GM18867 (cell line): ENCODE results near the gene CD300LF.

Experiments used
- ATAC-seq: cut with Tn5 transposase; IDR thresholded peaks from one replicate; pipeline ENCODE4 v1.9.1; 2021; ENCODE audit warnings: mild to moderate bottlenecking, moderate library complexity; ENCODE audit not compliant: unreplicated experiment

Gene CD300LF

GRCh38 chr17:74746376-74746775 lies 33.7 kb upstream of the CD300LF start:
- ATAC-seq, result no peak

GRCh38 chr17:74745548-74746177 lies 32.9 kb upstream of the CD300LF start:
- ATAC-seq, result no peak

GRCh38 chr17:74744714-74745547 lies 32.2 kb upstream of the CD300LF start:
- ATAC-seq, result no peak

GRCh38 chr17:74744349-74744713 lies 31.6 kb upstream of the CD300LF start:
- ATAC-seq, result no peak

- ATAC-seq, result no peak
These were observed 31.0 kb upstream of the CD300LF start for GRCh38 chr17:74743755-74744154.

GRCh38 chr17:74742978-74743545 lies 30.3 kb upstream of the CD300LF start:
- no peak for ATAC-seq

- ATAC-seq, result peak; percentile 57
These were observed 29.4 kb upstream of the CD300LF start for GRCh38 chr17:74742153-74742515.

GRCh38 chr17:74740641-74741387 lies 28.1 kb upstream of the CD300LF start:
- ATAC-seq, result no peak

- no peak for ATAC-seq
These were observed 27.4 kb upstream of the CD300LF start for GRCh38 chr17:74740173-74740572.

GRCh38 chr17:74739227-74739831 lies 26.6 kb upstream of the CD300LF start:
- no peak for ATAC-seq

- no peak for ATAC-seq
These were observed 25.6 kb upstream of the CD300LF start for GRCh38 chr17:74738051-74738996.

GRCh38 chr17:74737299-74738050 lies 24.8 kb upstream of the CD300LF start:
- no peak for ATAC-seq

GRCh38 chr17:74736513-74737298 lies 24.0 kb upstream of the CD300LF start, which contains the start of gene RAB37:
Gene RAB37, plus strand, starts transcription at chr17:74737256. Its CDS starts 17 bp downstream, at chr17:74737273.
- ATAC-seq, result no peak

GRCh38 chr17:74734256-74734655 lies 21.5 kb upstream of the CD300LF start:
- ATAC-seq, result no peak

- no peak for ATAC-seq
These were observed 20.8 kb upstream of the CD300LF start for GRCh38 chr17:74733365-74734122.

GRCh38 chr17:74732042-74732867 lies 19.5 kb upstream of the CD300LF start:
- ATAC-seq, result no peak

GRCh38 chr17:74731347-74731605 lies 18.6 kb upstream of the CD300LF start:
- no peak for ATAC-seq
